HG03159 (cell line): ENCODE data around the gene ACLY.
"Not testable (repeated sequence)": the region's sequence is repeated elsewhere in the genome, so short reads cannot be mapped to it uniquely, and the experiment has no call there.

ENCODE experiments used
- ATAC-seq: cut with Tn5 transposase; IDR thresholded peaks from one replicate; pipeline ENCODE4 v1.9.1; 2021; ENCODE audit warnings: mild to moderate bottlenecking, moderate library complexity; ENCODE audit not compliant: unreplicated experiment

ACLY gene

GRCh38 chr17:41939693-41940090 lies 20.9 kb upstream of the ACLY start:
- no peak for ATAC-seq

- no peak for ATAC-seq
These were observed 20.4 kb upstream of the ACLY start for GRCh38 chr17:41939044-41939692.

GRCh38 chr17:41937970-41938954 lies 19.5 kb upstream of the ACLY start:
- ATAC-seq = no peak

GRCh38 chr17:41935641-41936040 lies 16.9 kb upstream of the ACLY start:
- no peak for ATAC-seq

- no peak for ATAC-seq
These were observed 14.2 kb upstream of the ACLY start for GRCh38 chr17:41932816-41933389.

GRCh38 chr17:41931715-41932114 lies 13.0 kb upstream of the ACLY start:
- ATAC-seq = not testable (repeated sequence)

- ATAC-seq = peak; percentile 32
These were observed 12.0 kb upstream of the ACLY start for GRCh38 chr17:41930833-41931156.

- peak; percentile 90 for ATAC-seq
These were observed 11.5 kb upstream of the ACLY start, which contains the start of gene ODAD4 for GRCh38 chr17:41930009-41930832. ODAD4 (plus strand) TSS chr17:41930617; CDS start chr17:41930724, 107 bp downstream.

- no peak for ATAC-seq
These were observed 10.0 kb upstream of the ACLY start for GRCh38 chr17:41928693-41929251.

GRCh38 chr17:41925991-41926590 lies 7.3 kb upstream of the ACLY start:
- no peak for ATAC-seq

- ATAC-seq = no peak
These were observed 1.8 kb upstream of the ACLY start for GRCh38 chr17:41920580-41920955.

GRCh38 chr17:41919840-41920579 lies 1.3 kb upstream of the ACLY start:
- ATAC-seq = no peak

GRCh38 chr17:41919165-41919817 lies 540 bp upstream of the ACLY start:
- peak; percentile 9 for ATAC-seq

- ATAC-seq = peak; percentile 3
These were observed 955 bp downstream of the ACLY start for GRCh38 chr17:41917679-41918313.

GRCh38 chr17:41917192-41917591 lies 1.6 kb downstream of the ACLY start:
- no peak for ATAC-seq

GRCh38 chr17:41915566-41915965 lies 3.2 kb downstream of the ACLY start:
- no peak for ATAC-seq

GRCh38 chr17:41915020-41915419 lies 3.7 kb downstream of the ACLY start:
- ATAC-seq = no peak

GRCh38 chr17:41914358-41914766 lies 4.4 kb downstream of the ACLY start:
- no peak for ATAC-seq
